CD4-positive, alpha-beta T cell treated with Interleukin-1 beta for 1 hour (primary cell): ENCODE data around the gene TC2N.
"Not testable (repeated sequence)": the region's sequence is repeated elsewhere in the genome, so short reads cannot be mapped to it uniquely, and the experiment has no call there.

ENCODE experiments used
- DNase-seq, 2 donors: peaks; one replicate each; pipeline ENCODE4 v3.0.0-alpha.2; 2020 to 2022

TC2N gene

DNA sequence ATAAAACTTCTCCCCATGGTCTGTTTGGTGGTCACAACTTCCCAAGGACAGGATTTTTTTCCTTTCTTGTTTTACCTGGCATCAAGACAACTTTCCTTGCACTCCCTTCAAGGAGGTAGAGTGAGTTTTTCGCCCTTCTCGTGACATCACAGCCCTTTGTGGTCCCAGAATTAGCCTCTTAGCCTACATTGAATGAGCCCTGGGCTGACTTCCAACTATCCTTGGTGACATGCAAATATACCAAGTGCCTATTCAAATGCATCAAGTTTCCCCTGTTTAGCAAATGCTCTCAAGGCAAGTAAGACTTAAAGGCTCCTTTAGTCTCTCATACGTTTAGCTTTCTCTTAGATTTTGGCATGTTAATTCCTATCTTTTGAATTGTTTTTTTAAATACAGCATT is 36.6 kb downstream of the TC2N start:
- no peak for DNase-seq

- no peak for DNase-seq
Measured at GRCh38 chr14:91829511-91829910, 37.8 kb downstream of the TC2N start.

DNA sequence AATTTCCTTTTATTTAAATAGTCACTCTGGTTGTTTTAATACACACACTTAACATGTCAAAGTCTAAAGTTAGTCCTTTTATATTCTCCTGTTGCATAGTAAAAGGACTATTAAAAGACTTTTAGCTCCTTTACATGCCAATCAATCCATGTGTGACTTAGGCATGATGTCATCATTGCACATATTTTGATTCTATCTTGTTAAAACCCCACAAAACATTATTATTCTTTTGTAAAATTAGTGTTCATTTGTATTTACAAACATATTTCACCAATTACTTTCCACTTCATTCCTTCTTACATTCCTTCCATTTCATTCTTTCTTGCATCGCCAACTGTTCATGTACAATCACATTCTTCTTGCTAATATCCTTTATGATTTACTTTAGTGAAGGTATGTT is 39.6 kb downstream of the TC2N start:
- DNase-seq, result no peak

DNA sequence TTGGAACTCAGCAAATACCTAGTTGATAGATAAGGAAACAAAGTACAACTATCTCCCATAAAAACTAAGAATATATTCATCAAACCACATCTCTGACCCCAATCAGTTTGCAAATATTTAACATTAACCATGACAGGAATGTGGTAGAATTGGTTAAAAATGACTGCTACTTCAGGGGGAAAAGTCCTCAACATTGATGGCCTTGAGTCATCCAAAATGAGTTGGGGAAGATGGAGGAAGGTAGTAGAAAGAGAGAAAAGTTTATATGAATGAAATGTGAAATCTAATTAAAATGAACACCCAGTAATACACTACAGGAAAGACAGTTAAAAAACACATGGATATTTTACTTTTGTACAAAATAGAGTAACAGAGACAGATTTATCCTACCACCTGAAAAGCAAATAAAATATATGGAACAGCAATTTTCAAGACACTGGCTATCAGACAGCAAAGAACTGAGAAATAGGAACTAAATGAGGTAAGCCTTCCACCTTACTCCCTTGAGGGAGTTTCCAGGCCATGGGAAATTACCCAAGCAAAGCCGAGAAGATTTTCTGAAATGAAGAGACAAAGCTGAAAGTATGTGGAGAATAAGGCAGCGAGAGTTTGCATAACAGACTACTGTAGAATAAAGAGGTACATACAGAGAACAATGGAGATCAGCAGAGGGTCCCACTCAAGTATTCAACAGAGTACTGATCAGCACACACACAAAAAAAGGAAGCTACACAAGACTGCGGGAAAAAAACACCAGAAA is 49.6 kb downstream of the TC2N start:
- DNase-seq, result peak; percentile 17 to 47

GRCh38 chr14:91814317-91814716 is 53.0 kb downstream of the TC2N start:
- no peak for DNase-seq

GRCh38 chr14:91810699-91811098 is 56.6 kb downstream of the TC2N start:
- DNase-seq, result no peak

GRCh38 chr14:91806716-91807115 is 60.6 kb downstream of the TC2N start:
- no peak for DNase-seq

GRCh38 chr14:91806094-91806493 is 61.2 kb downstream of the TC2N start:
- not testable (repeated sequence) for DNase-seq

DNA sequence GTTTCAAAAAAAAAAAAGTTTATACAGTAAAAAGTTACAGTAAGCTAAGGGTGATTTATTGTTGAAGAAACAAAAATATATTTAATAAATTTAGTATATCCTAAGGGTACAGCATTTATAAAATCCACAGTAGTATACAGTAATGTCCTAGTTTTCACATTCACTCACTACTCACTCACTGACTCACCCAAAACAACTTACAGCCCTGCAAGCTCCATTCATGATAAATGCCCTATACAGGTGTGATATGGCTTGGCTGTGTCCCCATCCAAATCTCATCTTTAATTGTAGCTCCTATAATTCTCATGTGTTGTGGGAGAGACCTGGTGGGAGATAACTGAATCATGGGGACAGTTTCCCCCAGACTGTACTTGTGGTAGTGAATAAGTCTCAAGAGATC is 61.7 kb downstream of the TC2N start:
- no peak for DNase-seq

DNA sequence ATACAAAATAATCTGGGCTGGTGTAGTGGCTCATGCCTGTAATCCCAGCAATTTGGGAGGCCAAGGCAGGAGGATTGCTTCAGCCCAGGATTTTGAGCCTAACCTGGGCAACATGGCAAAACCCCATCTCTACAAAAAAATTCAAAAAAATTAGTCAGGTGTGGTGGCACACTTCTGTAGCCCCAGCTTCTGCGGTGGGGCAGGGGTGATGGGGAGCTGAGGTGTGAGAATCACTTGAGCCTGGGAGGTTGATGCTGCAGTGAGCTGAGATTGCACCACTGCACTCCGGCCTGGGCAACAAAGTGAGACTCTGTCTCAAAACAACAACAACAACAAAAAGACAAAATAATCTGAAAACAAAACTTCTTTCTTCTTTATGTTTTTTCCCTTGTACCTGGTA is 66.0 kb downstream of the TC2N start:
- DNase-seq, result peak in 1 of 2 donors; percentile 2

GRCh38 chr14:91796617-91797347 is 70.6 kb downstream of the TC2N start:
- DNase-seq, result no peak

DNA sequence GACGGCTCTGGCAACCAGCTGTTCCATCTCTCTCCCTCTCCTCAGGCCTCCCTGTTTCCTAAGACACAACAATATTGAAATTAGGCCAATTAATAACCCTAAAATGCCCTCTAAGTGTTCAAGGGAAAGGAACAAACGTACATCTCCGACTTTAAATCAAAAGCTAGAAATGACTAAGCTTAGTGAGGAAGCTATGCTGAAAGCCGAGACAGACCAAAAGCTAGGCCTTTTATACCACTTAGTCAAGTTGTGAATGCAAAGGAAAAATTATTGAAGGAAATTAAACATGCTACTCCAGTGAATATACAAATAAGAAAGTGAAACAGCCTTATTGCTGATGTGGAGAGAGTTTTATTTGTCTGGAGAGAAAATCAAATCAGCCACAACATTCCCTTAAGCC is 73.6 kb downstream of the TC2N start:
- DNase-seq, result no peak

GRCh38 chr14:91786188-91786587 is 81.1 kb downstream of the TC2N start:
- DNase-seq, result no peak

- no peak for DNase-seq
Measured at GRCh38 chr14:91780452-91780851, 86.9 kb downstream of the TC2N start.

DNA sequence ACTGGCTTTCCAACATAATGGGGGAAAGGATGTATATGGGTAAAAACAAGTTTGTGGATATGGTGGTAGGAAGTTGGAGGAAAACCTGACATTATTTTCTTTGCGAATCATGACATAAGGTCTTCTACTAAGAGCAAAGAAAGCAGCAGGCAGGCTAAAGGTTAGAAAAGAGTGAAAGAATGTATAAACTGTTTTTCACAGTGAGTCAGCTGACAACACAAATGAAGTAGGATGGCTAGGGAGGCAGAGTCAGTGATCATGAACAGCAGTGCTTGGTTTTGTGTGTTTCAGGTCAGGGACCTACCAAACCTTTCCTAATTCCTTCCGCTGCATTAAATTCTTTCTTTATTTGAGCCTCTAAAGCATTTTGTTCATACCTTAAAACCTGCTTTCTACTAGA is 89.1 kb downstream of the TC2N start:
- DNase-seq, result no peak

- DNase-seq, result no peak
Measured at GRCh38 chr14:91774140-91775096, 92.9 kb downstream of the TC2N start.

DNA sequence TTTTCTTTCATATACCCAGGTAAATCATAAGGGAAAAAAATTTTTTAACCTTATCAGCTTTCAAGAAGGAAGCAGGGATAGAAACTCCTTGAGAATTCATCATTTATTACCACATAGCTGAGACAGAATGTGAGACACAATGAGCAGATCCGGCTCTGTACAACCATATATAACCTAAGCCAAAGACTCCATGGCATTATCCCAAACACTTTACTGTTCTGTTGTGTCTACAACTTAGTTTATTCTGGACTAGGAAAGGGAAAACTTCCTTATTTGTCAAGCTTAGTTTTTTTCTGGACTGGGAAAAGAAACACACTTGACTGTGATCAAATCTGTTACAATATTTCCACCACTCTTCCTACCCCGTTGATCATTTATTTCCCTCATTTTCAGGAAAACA is 97.2 kb downstream of the TC2N start:
- DNase-seq, result no peak

DNA sequence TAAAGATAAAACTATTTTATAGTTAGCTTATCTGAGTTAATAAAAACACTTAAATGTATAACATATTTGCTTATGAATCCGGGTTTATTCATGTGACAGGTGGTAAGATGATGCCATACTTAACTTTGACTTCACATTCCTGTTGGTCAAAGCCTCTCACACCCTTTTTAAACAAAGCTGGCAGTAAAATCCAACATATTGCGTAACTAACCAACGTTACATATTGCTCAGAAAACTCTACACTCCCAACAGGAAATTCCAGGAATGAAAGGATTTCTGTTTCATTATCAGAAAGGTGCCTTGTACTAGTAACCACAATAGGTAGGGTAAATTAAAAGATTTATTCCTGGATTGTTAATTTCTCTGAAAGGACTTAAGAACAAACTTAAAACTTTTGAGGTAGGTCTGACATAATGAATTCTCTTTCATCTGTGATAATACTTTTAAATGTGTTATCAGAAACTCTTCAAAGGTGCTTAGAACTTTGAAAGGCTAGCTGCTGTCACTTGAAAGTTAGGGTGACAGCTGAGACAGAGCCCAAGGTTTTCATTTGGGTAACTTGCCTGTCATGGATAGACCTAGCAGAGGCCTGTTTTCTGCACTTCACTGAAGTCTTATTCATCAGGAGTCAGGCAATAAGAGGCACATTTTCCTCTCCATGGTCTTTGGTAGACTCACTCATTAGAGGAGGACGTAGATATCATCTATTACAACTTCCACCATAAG is 111.6 kb downstream of the TC2N start:
- no peak for DNase-seq

GRCh38 chr14:91754819-91755218 is 112.5 kb downstream of the TC2N start:
- DNase-seq, result no peak

GRCh38 chr14:91754185-91754584 is 113.2 kb downstream of the TC2N start:
- DNase-seq, result no peak

DNA sequence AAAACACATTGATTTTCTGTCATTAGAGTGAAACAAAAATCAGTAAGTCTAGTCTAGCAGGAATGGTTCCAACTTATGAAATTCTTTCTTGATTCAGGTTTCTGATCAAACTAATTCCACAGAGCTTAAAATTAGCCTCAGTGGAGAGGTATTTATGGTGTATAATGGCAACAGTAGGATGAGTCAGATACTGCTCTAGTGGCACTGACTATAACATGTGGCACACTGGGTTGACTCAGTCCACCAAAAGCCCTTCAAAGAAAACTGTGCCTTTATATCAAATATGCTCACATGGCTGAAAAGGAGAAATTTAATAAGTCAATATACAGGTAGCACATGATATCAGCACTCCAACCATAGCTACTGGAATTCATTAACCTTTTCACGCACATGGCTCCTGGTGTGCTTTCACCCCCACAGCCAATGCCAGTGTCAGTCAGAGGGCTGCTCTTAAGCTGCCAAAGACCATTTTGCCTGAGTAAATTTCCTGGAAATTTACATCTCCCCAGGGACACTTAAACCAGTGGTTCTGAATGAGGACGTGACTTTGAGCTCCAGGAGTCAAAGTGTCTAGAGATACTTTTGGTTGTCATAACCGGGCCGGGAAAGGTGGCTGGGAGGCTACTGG is 113.7 kb downstream of the TC2N start:
- no peak for DNase-seq

DNA sequence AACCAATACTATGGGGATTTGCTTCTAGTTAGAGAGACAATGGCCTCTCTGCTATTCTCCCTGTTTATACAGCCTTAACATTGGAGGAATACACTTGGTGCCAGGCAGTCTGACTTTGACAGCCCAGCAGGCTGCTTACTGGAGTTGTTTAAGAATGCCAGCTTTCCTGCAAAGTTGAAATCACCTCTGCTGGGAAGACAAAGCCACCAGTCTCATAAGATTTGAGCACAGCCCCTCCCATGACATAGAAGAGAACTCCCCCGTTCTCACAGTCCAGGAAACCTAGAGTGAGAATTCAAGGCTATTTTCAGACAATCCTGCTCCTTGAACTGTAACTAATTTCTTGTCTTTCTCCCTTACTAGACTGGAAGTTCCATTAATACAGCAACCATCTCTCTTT is 114.4 kb downstream of the TC2N start:
- DNase-seq, result no peak
